OCI-LY1 (cell line): ENCODE data around the gene CFAP221.

Experiments used
- H2AFZ ChIP-seq: fragments of 200-600 bp; sonication (generic), shearing (Covaris generic); 2 replicates; pipeline ENCODE4 v1.6.0; 2014; ENCODE audit warnings: antibody characterized with exemption, mild to moderate bottlenecking, low read length
- H3F3A ChIP-seq: fragments of 200-600 bp; sonication (generic), shearing (Covaris generic); 2 replicates; pipeline ENCODE4 v1.6.0; 2014; ENCODE audit warnings: mild to moderate bottlenecking, antibody characterized with exemption, low read length, moderate library complexity; ENCODE audit not compliant: insufficient read depth
- H3K27ac ChIP-seq: fragments of 200-600 bp; sonication (generic); 2 replicates; pipeline ENCODE4 v1.5.1; 2014; ENCODE audit warnings: low read length, mixed run types, mild to moderate bottlenecking, low read depth; ENCODE audit not compliant: poor library complexity, severe bottlenecking
- H3K27me3 ChIP-seq: fragments of 200-600 bp; sonication (generic); 2 replicates; pipeline ENCODE4 v1.6.0; 2014; ENCODE audit warnings: antibody characterized with exemption, mild to moderate bottlenecking, low read length, moderate library complexity; ENCODE audit not compliant: insufficient read depth
- H3K36me3 ChIP-seq: fragments of 200-600 bp; sonication (generic); 2 replicates; pipeline ENCODE4 v1.6.1; 2014; ENCODE audit warnings: mild to moderate bottlenecking, antibody characterized with exemption, low read length, moderate library complexity, mixed read lengths; ENCODE audit not compliant: insufficient read depth
- H3K4me1 ChIP-seq: fragments of 200-600 bp; sonication (generic); 2 replicates; pipeline ENCODE4 v1.5.1; 2014; ENCODE audit warnings: mild to moderate bottlenecking, low read length, moderate library complexity; ENCODE audit not compliant: insufficient read depth, severe bottlenecking
- H3K4me2 ChIP-seq: fragments of 200-600 bp; sonication (generic), shearing (Covaris generic); 2 replicates; pipeline ENCODE4 v1.6.1; 2014; ENCODE audit warnings: low read length
- H3K4me3 ChIP-seq: fragments of 200-600 bp; sonication (generic); 2 replicates; pipeline ENCODE4 v1.5.1; 2014; ENCODE audit warnings: low read length, low read depth, mild to moderate bottlenecking, mixed read lengths; ENCODE audit not compliant: poor library complexity, severe bottlenecking
- H3K79me2 ChIP-seq: fragments of 200-600 bp; shearing (Covaris generic); 2 replicates; pipeline ENCODE4 v1.6.1; 2016; ENCODE audit warnings: mixed run types, low read length, mixed read lengths; ENCODE audit not compliant: insufficient read depth
- H3K9ac ChIP-seq: fragments of 200-600 bp; sonication (generic), shearing (Covaris generic); 2 replicates; pipeline ENCODE4 v1.6.1; 2014; ENCODE audit warnings: mild to moderate bottlenecking, low read length, mixed read lengths
- H3K9me2 ChIP-seq: fragments of 200-600 bp; sonication (generic), shearing (Covaris generic); 2 replicates; pipeline ENCODE4 v1.6.1; 2014; ENCODE audit warnings: low read depth, mild to moderate bottlenecking, low read length, mixed read lengths
- H3K9me3 ChIP-seq: fragments of 200-600 bp; shearing (Covaris generic); 2 replicates; pipeline ENCODE4 v1.6.1; 2014; ENCODE audit warnings: low read length, mixed read lengths
- H4K20me1 ChIP-seq: fragments of 200-600 bp; sonication (generic), shearing (Covaris generic); 2 replicates; pipeline ENCODE4 v1.6.0; 2016; ENCODE audit warnings: mild to moderate bottlenecking, low read length; ENCODE audit not compliant: insufficient read depth
- CTCF ChIP-seq: fragments of 200-600 bp; sonication (generic), shearing (Covaris generic); IDR thresholded peaks from 2 replicates; pipeline ENCODE4 v1.5.1; 2017; ENCODE audit warnings: mild to moderate bottlenecking, antibody characterized with exemption, low read length, moderate library complexity, mixed read lengths
- EZH2 ChIP-seq: fragments of 200-600 bp; sonication (generic), shearing (Covaris generic); IDR thresholded peaks from 2 replicates; pipeline ENCODE4 v1.8.0; 2017; ENCODE audit warnings: borderline replicate concordance, mixed run types, mild to moderate bottlenecking, antibody characterized with exemption, low read length, moderate library complexity, mixed read lengths

CFAP221 gene

GRCh38 chr2:119647440-119648169, 103.4 kb downstream of the CFAP221 start:
- H3K27ac ChIP-seq: no peak overlapping the region
- no peak overlapping the region for H3K9ac ChIP-seq
- no peaks in the 10 kb centered on the region for H3F3A ChIP-seq
- H3K4me1 ChIP-seq: peaks cover 13% of the 10 kb centered on the region
- H4K20me1 ChIP-seq: no peaks in the 10 kb centered on the region
- H3K27me3 ChIP-seq: peaks cover 4% of the 10 kb centered on the region; the same call in 1 of the 2 replicates
- no peak overlapping the region for H3K4me2 ChIP-seq
- TF ChIP-seq EZH2 (no peak), CTCF (no peak)
- no peaks in the 10 kb centered on the region; the same call in 1 of the 2 replicates for H3K9me3 ChIP-seq
- no peaks in the 10 kb centered on the region for H3K36me3 ChIP-seq
- H2AFZ ChIP-seq: no peak overlapping the region
- no peaks in the 10 kb centered on the region for H3K79me2 ChIP-seq
- H3K4me3 ChIP-seq: no peak overlapping the region
- H3K9me2 ChIP-seq: no peaks in the 10 kb centered on the region

DNA sequence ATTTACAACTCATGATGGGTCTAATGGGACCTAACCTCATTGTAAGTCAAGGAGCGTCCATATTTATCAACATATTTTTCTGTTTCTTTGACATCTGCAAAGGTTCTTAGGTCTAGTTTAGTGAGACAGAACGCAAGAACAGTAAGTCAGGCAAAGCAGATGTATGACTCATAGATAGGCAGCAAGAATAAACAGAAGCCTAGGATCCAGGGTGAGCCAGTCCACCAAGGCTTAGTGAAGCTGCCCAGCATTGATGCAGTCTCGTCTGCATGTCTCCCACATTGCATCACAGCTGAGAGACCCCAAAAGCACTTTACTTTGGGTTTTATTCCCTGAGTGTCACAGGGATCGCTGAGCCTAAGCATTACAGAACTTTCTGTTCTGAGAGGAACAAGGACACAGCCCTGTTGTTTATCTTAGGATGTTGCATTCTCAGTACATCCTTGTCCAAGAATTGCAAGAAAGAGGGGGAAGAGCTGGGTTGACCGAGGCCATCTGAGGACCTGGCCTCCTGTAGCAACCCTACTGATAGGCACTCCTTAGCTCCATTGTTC, 105.2 kb downstream of the CFAP221 start:
- Histone ChIP-seq H3K4me3 (no peak overlapping the region), H3K27ac (no peak overlapping the region), H3K4me1 (peaks cover 13% of the 10 kb centered on the region), H3K27me3 (peaks cover 4% of the 10 kb centered on the region; the same call in 1 of the 2 replicates), H3F3A (no peaks in the 10 kb centered on the region), H3K9ac (no peak overlapping the region), H3K9me2 (no peaks in the 10 kb centered on the region), H3K4me2 (no peak overlapping the region), H3K36me3 (no peaks in the 10 kb centered on the region), H3K9me3 (no peaks in the 10 kb centered on the region; the same call in 1 of the 2 replicates), H2AFZ (no peak overlapping the region), H4K20me1 (no peaks in the 10 kb centered on the region), H3K79me2 (no peaks in the 10 kb centered on the region)
- no peak for TF ChIP-seq EZH2
- no peak for TF ChIP-seq CTCF

GRCh38 chr2:119650206-119650605, 106.0 kb downstream of the CFAP221 start:
- H3K9ac ChIP-seq: no peak overlapping the region
- no peak overlapping the region for H3K4me3 ChIP-seq
- no peak overlapping the region for H3K4me2 ChIP-seq
- H3K9me3 ChIP-seq: no peaks in the 10 kb centered on the region; the same call in 1 of the 2 replicates
- peaks cover 4% of the 10 kb centered on the region; the same call in 1 of the 2 replicates for H3K27me3 ChIP-seq
- no peak overlapping the region for H2AFZ ChIP-seq
- no peak overlapping the region for H3K27ac ChIP-seq
- H3K79me2 ChIP-seq: no peaks in the 10 kb centered on the region
- TF ChIP-seq EZH2 (no peak), CTCF (no peak)
- no peaks in the 10 kb centered on the region for H3K9me2 ChIP-seq
- H4K20me1 ChIP-seq: no peaks in the 10 kb centered on the region
- H3K4me1 ChIP-seq: peaks cover 13% of the 10 kb centered on the region
- H3K36me3 ChIP-seq: no peaks in the 10 kb centered on the region
- H3F3A ChIP-seq: no peaks in the 10 kb centered on the region
